Endodermal cell (in vitro differentiated cells): ENCODE results near the gene NIF3L1. TPM values are rescaled to one million over a fixed set of nuclear protein-coding genes. Genes with fewer than 3 reads are reported as not detected.

Source experiments
- DNase-seq: peaks from one replicate; pipeline ENCODE4 v3.0.0-alpha.2; 2017
- H3K27ac ChIP-seq: 2 replicates; pipeline ENCODE4 v1.5.1; 2013; ENCODE audit warnings: mild to moderate bottlenecking, low read depth, low read length, moderate library complexity
- H3K27me3 ChIP-seq: 2 replicates; pipeline ENCODE4 v1.6.1; 2013; ENCODE audit warnings: mild to moderate bottlenecking, low read length, moderate library complexity; ENCODE audit not compliant: insufficient read depth, control insufficient read depth, poor library complexity, severe bottlenecking
- H3K36me3 ChIP-seq: 2 replicates; pipeline ENCODE4 v1.7.0; 2013; ENCODE audit warnings: mild to moderate bottlenecking, low read length, moderate library complexity; ENCODE audit not compliant: control insufficient read depth, insufficient read depth
- H3K4me1 ChIP-seq: one replicate; pipeline ENCODE4 v1.7.0; 2013; ENCODE audit warnings: low read length; ENCODE audit not compliant: control insufficient read depth, insufficient read depth
- H3K4me3 ChIP-seq: 2 replicates; pipeline ENCODE4 v1.5.1; 2013; ENCODE audit warnings: mild to moderate bottlenecking, low read length, moderate library complexity
- H3K9ac ChIP-seq: 2 replicates; pipeline ENCODE4 v1.6.1; 2013; ENCODE audit warnings: mild to moderate bottlenecking, low read length, moderate library complexity; ENCODE audit not compliant: poor library complexity, severe bottlenecking; ENCODE audit errors: extremely low read depth
- H3K9me3 ChIP-seq: 2 replicates; pipeline ENCODE4 v1.6.1; 2013; ENCODE audit warnings: mild to moderate bottlenecking, low read length, moderate library complexity; ENCODE audit not compliant: control insufficient read depth
- H3K27ac Mint-ChIP-seq: 2 replicates; pipeline ENCODE4 v1.8.0; 2020; ENCODE audit warnings: mixed read lengths
- H3K27me3 Mint-ChIP-seq: 2 replicates; pipeline ENCODE4 v1.8.0; 2021; ENCODE audit warnings: mild to moderate bottlenecking, mixed read lengths; ENCODE audit not compliant: insufficient read depth
- H3K36me3 Mint-ChIP-seq: 2 replicates; pipeline ENCODE4 v1.8.0; 2020; ENCODE audit warnings: low read depth, mixed read lengths
- H3K4me1 Mint-ChIP-seq: 2 replicates; pipeline ENCODE4 v1.8.0; 2020; ENCODE audit warnings: mixed read lengths
- H3K4me3 Mint-ChIP-seq: 2 replicates; pipeline ENCODE4 v1.8.0; 2020; ENCODE audit warnings: mild to moderate bottlenecking, moderate library complexity, mixed read lengths
- H3K9me3 Mint-ChIP-seq: 2 replicates; pipeline ENCODE4 v1.8.0; 2020; ENCODE audit warnings: mild to moderate bottlenecking, mixed read lengths
- WGBS, 2 experiments: methylation state at CpG; one replicate each; pipeline versions ENCODE4 v1.1.5 to v1.1.7; 2013; ENCODE audit warnings: missing lambda C conversion rate in 2 of 2, mixed read lengths in 1 of 2; ENCODE audit not compliant: insufficient coverage in 1 of 2, insufficient read length in 1 of 2; 5-methylcytosine and 5-hydroxymethylcytosine counted together
- total RNA-seq, 2 donors: library from RNA; stranded (reverse); fragmentation: NEBNext Ultra II Directional in 1 of 2; extraction: Animal tissue kit (Norgen Biotek cat#: 25700) in 1 of 2; gene quantifications; 2 replicates in 1 of 2; 3 replicates in 1 of 2; pipeline ENCODE4 v1.2.1, GENCODE V29; 2021
- TF ChIP-seq, protein P1 (sequence below): fragments of 200-600 bp; sonication (generic); conservative IDR thresholded peaks from 2 replicates; pipeline ENCODE4 v1.5.0; 2021; ENCODE audit warnings: antibody characterized with exemption, mild to moderate bottlenecking

The NIF3L1 gene
- total RNA-seq, 2 donors from 2014 or later, result 48.0 to 59.4 TPM

GRCh38 chr2:200860092-200860795 is 28.9 kb upstream of the NIF3L1 start:
- Histone ChIP-seq H3K4me1 (no peaks in the 10 kb centered on the region), H3K27me3 (no peaks in the 10 kb centered on the region), H3K27ac (no peak overlapping the region), H3K36me3 (peaks cover 68% of the 10 kb centered on the region), H3K9me3 (no peaks in the 10 kb centered on the region), H3K4me3 (peak overlapping the region; percentile 91), H3K9ac (no peak overlapping the region)
- no peak for DNase-seq
- 93 to 96% methylated on average over 7 to 9 of the region's 12 CpGs for WGBS, 2 experiments
- TF ChIP-seq, protein P1, sequence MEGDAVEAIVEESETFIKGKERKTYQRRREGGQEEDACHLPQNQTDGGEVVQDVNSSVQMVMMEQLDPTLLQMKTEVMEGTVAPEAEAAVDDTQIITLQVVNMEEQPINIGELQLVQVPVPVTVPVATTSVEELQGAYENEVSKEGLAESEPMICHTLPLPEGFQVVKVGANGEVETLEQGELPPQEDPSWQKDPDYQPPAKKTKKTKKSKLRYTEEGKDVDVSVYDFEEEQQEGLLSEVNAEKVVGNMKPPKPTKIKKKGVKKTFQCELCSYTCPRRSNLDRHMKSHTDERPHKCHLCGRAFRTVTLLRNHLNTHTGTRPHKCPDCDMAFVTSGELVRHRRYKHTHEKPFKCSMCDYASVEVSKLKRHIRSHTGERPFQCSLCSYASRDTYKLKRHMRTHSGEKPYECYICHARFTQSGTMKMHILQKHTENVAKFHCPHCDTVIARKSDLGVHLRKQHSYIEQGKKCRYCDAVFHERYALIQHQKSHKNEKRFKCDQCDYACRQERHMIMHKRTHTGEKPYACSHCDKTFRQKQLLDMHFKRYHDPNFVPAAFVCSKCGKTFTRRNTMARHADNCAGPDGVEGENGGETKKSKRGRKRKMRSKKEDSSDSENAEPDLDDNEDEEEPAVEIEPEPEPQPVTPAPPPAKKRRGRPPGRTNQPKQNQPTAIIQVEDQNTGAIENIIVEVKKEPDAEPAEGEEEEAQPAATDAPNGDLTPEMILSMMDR, result no peak
- no peak overlapping the region for H3K4me3 Mint-ChIP-seq
- H3K36me3 Mint-ChIP-seq, result peaks cover 60% of the 10 kb centered on the region
- no peak overlapping the region for H3K27ac Mint-ChIP-seq
- peaks cover 13% of the 10 kb centered on the region for H3K4me1 Mint-ChIP-seq
- H3K27me3 Mint-ChIP-seq, result no peaks in the 10 kb centered on the region
- H3K9me3 Mint-ChIP-seq, result no peaks in the 10 kb centered on the region

GRCh38 chr2:200861617-200862155 is 27.5 kb upstream of the NIF3L1 start:
- Mint-ChIP-seq H3K27ac (peak overlapping the region; percentile 99), H3K36me3 (peaks cover 53% of the 10 kb centered on the region), H3K4me3 (peak overlapping the region; percentile 92), H3K9me3 (no peaks in the 10 kb centered on the region), H3K4me1 (peaks cover 13% of the 10 kb centered on the region), H3K27me3 (no peaks in the 10 kb centered on the region)
- Histone ChIP-seq H3K27me3 (no peaks in the 10 kb centered on the region), H3K4me3 (peak overlapping the region; percentile 91), H3K36me3 (peaks cover 54% of the 10 kb centered on the region), H3K27ac (no peak overlapping the region), H3K9me3 (no peaks in the 10 kb centered on the region), H3K9ac (peak overlapping the region; percentile 99), H3K4me1 (no peaks in the 10 kb centered on the region)
- 54 to 63% methylated on average over 4 of the region's 4 CpGs for WGBS, 2 experiments
- TF ChIP-seq, protein P1, result no peak
- no peak for DNase-seq

DNA sequence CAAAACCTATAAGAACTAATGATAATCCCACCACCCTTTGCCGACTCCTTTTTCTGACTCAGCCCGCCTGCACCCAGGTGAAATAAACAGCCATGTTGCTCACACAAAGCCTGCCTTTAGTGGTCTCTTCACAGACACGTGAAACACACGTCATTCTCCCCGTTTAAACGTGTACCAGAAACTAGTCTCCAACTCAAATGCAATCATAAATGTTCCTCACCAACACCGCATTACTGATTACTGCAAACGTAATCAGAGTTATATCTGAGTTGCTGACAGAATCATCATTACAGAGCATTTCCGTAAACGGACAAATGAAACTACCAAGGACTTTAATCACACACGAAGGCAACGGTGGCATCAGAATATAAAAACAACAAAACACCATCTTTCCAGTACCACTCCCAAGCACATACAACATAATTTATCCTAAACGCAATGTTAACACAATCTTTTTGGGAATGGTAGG is 26.6 kb upstream of the NIF3L1 start:
- peak overlapping the region; percentile 99 for H3K9ac ChIP-seq
- DNase-seq, result peak; percentile 67

More for the DNA sequence above, 26.6 kb upstream of the NIF3L1 start:
- peaks cover 45% of the 10 kb centered on the region for H3K36me3 ChIP-seq
- Mint-ChIP-seq H3K4me3 (peak overlapping the region; percentile 92), H3K4me1 (peaks cover 13% of the 10 kb centered on the region), H3K27me3 (peaks cover 1% of the 10 kb centered on the region), H3K9me3 (no peaks in the 10 kb centered on the region), H3K27ac (peak overlapping the region; percentile 99), H3K36me3 (peaks cover 45% of the 10 kb centered on the region)
- 3% methylated on average over 10 to 13 of the region's 13 CpGs for WGBS, 2 experiments
- H3K4me3 ChIP-seq, result peak overlapping the region; percentile 91
- peak overlapping the region; percentile 12 for H3K27ac ChIP-seq
- TF ChIP-seq, protein P1, result no peak
- no peaks in the 10 kb centered on the region for H3K27me3 ChIP-seq
- no peaks in the 10 kb centered on the region for H3K9me3 ChIP-seq
- no peaks in the 10 kb centered on the region for H3K4me1 ChIP-seq
